ENCODE results near the gene PRLH.

DNA sequence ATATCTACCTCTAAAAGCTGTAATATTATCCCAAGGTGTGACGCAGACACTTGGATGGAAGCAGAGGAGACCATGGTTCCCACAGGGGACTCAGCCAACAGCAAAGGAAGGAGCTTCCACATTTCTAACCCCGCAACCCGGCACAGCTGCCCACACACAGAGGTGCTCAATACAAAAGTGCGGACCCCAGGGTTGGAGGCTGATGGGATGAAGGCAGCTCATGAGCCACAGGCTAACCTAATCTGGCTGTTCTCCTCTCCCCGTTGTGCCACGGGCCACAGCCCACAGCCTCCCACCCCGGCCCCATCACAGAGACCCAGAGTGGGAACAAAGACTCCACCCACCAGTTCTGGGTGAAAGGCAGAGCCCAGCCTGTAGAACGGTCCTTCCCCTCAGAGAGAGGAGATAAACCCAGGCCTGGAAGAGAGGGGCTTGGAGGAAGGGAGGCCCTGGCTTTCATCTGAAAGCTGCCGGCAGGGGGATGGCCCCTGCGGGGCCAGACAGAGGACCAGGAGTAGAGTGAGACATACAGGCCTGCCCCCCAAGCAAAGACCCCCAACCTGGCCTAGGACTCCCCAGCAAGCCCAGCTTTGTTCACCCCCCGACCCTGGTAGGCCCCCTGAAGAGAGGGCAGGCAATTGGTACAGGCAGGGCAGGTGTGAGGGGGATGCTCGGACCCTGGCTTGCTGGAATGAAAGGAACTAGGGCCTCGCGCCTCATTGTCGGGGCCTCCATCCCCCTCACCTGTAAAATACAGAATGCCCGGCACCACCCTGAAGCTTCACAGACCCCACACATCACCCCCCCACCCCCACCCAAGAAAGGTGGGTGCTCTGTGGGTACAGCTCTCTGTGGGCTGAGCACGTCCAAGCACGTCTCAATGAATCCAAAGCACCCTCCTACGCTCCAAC lies 17.3 kb downstream of the PRLH start:
- no peak for TF ChIP-seq CTCF (IDR thresholded peaks at IDR 0.05)
- TF ChIP-seq POLR2A (IDR thresholded peaks at IDR 0.05) = no peak
